HG02852 (cell line): Measurements from ENCODE around the gene LANCL2.
"Not testable (repeated sequence)": the region's sequence is repeated elsewhere in the genome, so short reads cannot be mapped to it uniquely, and the experiment has no call there.

Experiments
- ATAC-seq: cut with Tn5 transposase; IDR thresholded peaks from one replicate; pipeline ENCODE4 v1.9.1; 2021; ENCODE audit warnings: mild to moderate bottlenecking, moderate library complexity; ENCODE audit not compliant: unreplicated experiment

The LANCL2 gene

GRCh38 chr7:55402506-55402905, 37.4 kb downstream of the LANCL2 start:
- not testable (repeated sequence) for ATAC-seq

DNA sequence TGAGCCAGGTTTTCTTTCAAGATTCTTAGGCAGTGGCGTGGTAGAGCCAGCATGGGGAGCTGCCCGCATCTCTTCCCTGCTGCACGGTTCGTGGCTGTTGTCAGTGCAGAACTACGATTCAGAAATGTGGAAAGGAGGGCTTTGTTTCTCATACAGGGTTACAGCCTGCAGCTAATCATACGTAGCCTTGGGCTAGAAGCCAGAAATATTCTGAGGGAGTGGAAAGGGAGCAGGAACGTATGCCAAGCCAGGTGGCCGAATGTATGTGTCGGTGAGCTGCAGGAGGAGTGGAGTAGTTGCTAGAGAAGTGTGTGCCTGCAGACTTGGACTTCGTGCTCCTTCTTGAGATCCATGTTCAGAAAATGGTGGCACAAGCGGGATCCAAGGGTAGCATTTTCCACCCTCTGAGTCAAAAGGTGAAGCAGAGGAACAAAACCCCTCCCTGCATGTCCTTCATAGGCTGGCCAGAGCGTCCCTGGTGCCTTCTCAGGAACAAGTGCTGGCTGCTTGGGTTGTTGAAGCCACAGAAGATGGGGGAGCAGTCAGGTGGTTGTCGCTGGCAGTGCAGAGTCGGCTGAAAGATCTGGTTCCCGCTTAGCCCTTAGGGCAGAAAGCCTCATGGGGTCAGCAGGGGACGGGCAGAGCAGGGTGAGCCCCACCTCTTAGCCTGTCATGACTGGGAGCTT, 40.9 kb downstream of the LANCL2 start:
- no peak for ATAC-seq

- peak; percentile 78 for ATAC-seq
Measured at GRCh38 chr7:55409482-55410225, 44.5 kb downstream of the LANCL2 start.

DNA sequence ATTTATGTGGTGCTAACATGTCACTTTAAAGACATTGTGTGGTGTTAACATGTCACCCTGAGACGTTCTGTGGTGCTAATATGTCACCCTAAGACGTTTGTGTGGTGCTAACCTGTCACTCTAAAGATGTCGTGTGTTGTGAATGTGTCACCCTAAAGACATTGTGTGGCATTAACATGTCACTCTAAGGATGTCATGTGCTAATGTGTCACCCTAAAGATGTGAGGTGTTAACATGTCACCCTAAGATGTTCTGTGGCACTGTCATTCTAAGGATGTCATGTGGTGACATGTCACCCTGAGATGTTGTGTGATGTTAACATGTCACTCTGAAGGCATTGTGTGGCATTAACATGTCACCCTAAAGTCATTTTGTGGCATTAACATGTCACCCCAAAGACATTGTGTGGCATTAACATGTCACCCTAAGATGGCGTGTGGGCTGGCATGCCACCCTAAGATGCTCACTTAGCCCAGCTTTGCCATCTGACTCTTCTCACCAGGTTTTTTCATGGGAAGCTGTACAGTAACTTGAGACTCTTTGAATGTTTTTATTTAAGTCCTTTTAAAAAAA, 45.6 kb downstream of the LANCL2 start:
- no peak for ATAC-seq

DNA sequence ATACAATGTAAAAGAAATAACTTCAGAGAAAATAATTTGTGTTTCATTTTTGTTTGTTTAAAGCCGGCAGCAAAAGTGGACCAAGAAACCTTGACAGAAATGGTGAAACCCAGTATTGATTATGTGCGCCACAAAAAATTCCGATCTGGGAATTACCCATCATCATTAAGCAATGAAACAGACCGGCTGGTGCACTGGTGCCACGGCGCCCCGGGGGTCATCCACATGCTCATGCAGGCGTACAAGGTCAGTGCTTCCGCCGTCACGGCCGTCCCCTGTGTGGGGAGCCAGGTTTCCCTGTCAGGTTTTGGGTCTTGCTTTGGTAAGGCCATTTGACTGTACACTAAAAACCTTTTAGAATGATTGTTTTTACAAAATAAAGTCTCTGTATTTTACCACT, 46.7 kb downstream of the LANCL2 start:
- no peak for ATAC-seq

DNA sequence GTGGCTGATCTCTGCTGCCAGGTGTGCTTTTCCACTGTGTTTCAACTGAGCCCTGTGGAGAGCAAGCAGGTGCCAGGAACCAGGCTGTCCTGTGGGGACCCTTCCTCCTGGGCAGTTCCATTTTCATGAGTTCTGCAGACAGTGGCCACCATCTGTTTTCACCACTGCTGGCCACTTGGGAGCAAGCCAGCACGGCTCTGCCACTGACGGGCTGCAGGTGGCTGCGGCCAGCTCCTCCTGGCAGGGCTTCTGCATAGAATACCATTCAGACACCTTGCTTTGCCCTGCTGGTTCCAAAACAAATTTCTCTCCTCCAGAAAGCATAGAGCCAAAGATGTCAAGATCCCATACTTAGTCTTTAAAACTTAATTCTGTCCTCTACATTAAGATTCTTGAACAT, 48.3 kb downstream of the LANCL2 start:
- no peak for ATAC-seq

DNA sequence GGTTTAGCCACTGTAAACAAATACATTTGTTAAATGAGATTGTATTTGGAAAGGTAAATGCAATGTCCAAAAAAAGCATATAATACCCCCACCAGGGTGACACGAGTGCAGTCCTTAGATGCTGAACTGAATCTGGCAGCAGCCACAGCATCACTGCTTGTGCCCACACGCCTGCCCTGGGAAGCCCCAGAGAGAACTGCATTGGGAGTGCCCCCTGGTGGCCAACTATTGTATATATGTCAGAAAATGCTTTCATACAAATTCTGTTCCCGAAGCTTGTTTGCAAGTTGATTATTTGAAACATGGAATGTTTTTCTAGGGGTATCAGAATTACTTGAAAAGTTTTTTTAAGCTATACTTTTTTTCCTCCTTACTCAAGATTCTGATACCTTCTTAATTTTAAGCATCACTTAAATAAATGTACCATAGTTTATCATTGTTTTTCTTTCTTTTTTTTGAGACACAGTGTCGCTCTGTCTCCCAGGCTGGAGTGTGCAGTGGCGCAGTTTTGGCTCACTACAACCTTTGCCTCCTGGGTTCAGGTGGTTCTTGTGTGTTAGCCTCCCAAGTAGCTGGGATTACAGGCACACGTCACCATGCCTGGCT, 50.1 kb downstream of the LANCL2 start:
- peak; percentile 94 for ATAC-seq

GRCh38 chr7:55417456-55417855, 52.3 kb downstream of the LANCL2 start:
- ATAC-seq, result not testable (repeated sequence)

- ATAC-seq, result no peak
Measured at GRCh38 chr7:55420530-55420929, 55.4 kb downstream of the LANCL2 start.

GRCh38 chr7:55423277-55423711, 58.2 kb downstream of the LANCL2 start:
- ATAC-seq, result no peak

GRCh38 chr7:55423891-55424290, 58.8 kb downstream of the LANCL2 start:
- no peak for ATAC-seq

DNA sequence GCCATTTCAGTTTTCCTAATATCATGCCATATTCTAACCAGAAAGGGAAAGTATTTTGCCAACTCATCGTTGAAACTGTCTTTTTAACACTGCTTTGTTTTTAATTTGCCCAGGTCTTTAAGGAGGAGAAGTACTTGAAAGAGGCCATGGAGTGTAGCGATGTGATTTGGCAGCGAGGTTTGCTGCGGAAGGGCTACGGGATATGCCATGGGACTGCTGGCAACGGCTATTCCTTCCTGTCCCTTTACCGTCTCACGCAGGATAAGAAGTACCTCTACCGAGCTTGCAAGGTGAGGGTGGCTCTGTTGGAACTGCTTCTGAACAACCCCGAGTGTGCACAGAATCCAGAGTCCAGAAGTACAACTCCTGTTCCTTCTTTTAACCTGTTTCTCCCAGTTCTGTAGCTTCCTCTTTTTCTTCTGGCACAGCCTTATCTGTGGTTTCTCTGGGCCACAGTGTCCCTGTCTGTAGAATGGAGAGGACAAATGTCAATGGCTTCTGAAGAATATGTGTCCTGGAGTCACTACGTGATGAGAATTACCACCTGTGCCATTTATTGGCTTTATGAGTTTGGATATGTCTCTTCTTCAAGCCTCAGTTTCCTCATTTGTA, 60.1 kb downstream of the LANCL2 start:
- no peak for ATAC-seq

GRCh38 chr7:55426676-55427075, 61.5 kb downstream of the LANCL2 start:
- ATAC-seq, result no peak

GRCh38 chr7:55427342-55427741, 62.2 kb downstream of the LANCL2 start:
- no peak for ATAC-seq

GRCh38 chr7:55427800-55428199, 62.7 kb downstream of the LANCL2 start:
- no peak for ATAC-seq

- ATAC-seq, result no peak
Measured at GRCh38 chr7:55429835-55430499, 64.8 kb downstream of the LANCL2 start.

DNA sequence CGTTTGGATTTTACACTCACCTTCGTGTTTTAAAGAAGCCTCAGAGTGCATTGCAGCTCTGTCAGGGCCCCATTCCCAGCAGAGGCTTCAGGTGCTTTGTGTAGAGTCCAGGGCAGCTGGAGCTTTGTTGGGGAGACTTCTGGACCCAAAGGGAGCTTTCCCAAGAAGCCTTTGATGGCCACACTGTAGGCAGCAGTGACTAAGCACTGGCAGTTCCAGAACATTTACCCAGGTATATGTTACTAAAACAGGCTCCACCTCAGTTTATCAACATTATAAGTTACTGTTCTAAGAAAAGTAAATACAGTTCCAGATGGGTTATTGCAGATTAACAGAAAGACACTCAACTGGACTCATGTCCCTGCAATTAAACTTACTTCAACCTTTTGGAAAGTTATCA, 66.8 kb downstream of the LANCL2 start:
- ATAC-seq, result no peak

- no peak for ATAC-seq
Measured at GRCh38 chr7:55432506-55432905, 67.4 kb downstream of the LANCL2 start.

DNA sequence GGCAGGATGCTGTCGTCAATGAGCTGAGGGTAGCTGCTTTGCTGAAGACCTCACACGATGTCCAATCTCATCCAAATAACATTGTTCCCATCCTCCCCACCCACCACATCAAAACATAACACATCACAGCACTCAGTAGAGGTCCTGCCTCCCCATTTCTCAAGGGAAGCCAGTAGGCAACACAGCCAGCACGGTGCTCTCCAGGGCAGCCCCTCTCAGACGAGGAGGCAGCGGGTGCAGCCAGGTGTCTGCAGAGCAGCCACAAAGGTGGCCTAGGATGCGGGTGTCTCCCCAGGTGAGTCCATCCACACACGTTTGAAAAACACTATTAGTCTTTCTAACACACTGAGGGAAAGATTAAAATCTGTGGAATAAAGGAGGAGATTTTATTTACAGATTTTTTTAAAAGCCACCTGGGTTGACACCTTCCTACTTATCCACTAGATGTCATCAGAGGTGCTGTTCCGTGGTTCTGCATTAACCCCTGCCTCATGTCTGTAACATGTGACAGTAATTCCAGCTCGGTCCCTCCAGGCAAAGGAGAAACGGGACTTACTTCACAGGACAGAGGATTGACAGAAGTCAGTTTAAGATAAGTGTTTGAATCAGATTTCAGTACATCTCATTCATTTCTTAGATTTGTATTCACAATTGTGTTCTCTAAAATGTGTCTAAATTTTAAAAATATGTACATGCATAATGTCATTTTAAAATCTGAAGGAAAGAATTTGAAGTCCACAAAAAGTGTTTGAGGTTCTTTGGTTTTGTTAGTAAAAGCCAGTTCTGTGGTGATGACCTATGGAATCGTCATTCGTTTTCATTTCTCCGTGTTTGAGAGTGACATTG, 68.0 kb downstream of the LANCL2 start:
- peak; percentile 79 for ATAC-seq

- no peak for ATAC-seq
Measured at GRCh38 chr7:55435466-55435865, 70.3 kb downstream of the LANCL2 start.
